Stimulated activated CD4-positive, alpha-beta T cell treated with anti-CD3 and anti-CD28 coated beads, Interleukin-2, amount 100 ng/mL, for 4 hours (primary cell): ENCODE measurements around the gene TECR.
"Not testable (repeated sequence)": the region's sequence is repeated elsewhere in the genome, so short reads cannot be mapped to it uniquely, and the experiment has no call there.

ENCODE experiments used
- DNase-seq: peaks from one replicate; pipeline ENCODE4 v3.0.0-alpha.2; 2020; ENCODE audit warnings: low read depth

TECR gene

GRCh38 chr19:14595558-14595957 is 66.2 kb downstream of the TECR start:
- DNase-seq: no peak

GRCh38 chr19:14599548-14600147 is 70.3 kb downstream of the TECR start:
- DNase-seq: no peak

- DNase-seq: no peak
These were observed 74.6 kb downstream of the TECR start for GRCh38 chr19:14603990-14604387.

- no peak for DNase-seq
These were observed 77.2 kb downstream of the TECR start for GRCh38 chr19:14606627-14607026.

- DNase-seq: no peak
These were observed 81.7 kb downstream of the TECR start for GRCh38 chr19:14611051-14611450.

GRCh38 chr19:14612242-14612641 is 82.8 kb downstream of the TECR start:
- DNase-seq: not testable (repeated sequence)

- no peak for DNase-seq
These were observed 83.3 kb downstream of the TECR start for GRCh38 chr19:14612657-14613056.

- DNase-seq: not testable (repeated sequence)
These were observed 84.2 kb downstream of the TECR start for GRCh38 chr19:14613399-14614098.

- DNase-seq: no peak
These were observed 84.7 kb downstream of the TECR start for GRCh38 chr19:14614099-14614412.
